ELR (cell line): ENCODE results near the gene NAA40.

Source experiments
- DNase-seq: peaks from one replicate; pipeline ENCODE4 v3.0.0-alpha.2; 2015; ENCODE audit warnings: low read depth

Gene NAA40

DNA sequence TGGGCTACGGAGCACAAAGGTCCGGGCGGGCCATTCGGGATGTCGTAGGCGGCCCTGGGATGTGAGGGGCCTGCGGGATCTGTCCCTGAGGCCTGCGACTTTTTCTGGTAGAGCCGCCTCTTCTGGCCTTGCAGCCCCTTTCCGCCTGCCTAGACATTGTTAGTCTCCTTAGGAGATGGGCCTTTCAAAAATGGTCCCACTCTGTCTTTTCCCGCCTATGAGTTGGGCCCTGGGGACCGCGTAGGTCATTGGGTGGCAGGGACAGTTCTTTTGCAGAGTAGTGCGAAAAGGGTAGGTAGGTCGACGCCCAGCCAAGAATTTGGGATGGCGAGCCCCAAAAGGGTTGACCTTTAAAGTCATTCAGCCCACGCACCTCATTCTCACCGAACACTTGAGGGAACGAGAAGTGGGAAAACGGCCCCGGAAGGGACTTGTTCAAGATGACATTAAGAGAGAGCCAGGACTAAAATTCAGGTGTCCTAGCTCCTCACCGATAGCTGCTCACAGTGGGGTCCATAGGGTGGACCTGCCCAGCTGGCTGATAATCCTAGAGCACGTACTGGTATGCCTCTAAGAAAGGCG, 48.2 kb downstream of the NAA40 start:
- no peak for DNase-seq

DNA sequence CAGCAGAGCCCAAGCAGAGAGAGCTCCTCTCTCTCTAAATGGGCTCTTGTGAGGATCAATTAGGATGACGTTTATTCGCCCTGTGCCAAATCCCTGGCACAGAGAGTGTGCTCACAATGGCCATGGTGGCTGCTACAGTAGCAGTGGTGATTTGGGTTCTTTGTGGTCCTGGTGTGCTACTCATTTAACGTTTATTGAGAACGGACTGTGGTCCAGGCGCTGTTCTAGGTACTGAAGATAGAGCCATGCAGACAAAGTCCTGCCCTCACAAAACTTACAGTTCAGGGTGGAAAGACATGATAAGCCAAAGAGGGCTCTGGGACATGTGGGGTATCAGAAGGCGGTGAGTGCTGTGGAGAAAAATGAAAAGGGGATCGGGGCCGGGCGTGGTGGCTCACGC, 52.8 kb downstream of the NAA40 start:
- no peak for DNase-seq

DNA sequence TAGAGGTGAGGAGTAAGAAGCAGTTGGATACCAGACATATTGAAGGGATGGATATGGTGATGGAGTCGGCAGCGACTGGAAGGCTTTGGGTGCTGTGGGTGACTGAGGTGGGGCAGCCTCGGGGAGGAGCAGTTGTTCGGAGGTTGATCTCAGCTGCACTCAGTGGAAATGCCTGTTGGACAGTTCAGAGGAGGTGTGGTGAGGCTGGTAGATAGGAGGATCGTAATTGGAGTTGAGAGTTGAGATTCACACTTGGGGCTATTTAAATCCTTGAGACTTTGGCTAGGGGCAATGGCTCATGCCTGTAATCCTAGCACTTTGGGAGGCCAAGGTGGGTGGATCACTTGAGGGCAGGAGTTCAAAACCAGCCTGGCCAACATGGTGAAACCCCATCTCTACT, 54.3 kb downstream of the NAA40 start:
- no peak for DNase-seq

DNA sequence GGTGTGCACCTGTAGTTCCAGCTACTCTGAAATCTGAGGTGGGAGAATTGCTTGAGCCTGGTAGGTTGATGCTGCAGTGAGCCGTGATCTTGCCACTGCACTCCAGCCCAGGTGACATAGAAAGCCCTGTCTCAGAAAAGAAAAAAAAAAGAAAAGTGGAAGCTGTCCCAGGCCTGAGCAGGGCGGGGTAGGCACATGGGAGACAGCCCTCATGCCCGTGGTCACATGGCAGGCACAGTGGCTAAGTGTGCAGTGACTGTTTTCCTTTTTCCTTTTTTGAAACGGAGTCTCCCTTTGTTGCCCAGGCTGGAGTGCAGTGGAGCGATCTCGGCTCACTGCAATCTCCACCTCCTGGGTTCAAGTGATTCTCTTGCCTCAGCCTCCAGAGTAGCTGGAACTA, 55.2 kb downstream of the NAA40 start:
- no peak for DNase-seq

DNA sequence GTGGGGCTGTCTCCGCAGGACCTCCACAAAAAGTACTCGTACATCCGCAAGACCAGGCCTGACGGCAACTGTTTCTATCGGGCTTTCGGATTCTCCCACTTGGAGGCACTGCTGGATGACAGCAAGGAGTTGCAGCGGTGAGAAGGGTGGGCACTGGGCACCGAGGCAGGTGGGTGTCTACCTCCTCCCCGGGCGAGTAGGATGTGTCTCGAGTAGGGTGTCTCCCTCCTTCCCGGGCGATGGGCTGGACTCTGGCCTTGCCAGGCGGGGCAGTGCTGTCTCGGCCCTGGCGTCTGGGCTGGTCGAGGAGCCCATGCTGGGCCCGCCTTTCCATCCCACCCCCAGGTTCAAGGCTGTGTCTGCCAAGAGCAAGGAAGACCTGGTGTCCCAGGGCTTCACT, 57.7 kb downstream of the NAA40 start:
- DNase-seq: no peak

DNA sequence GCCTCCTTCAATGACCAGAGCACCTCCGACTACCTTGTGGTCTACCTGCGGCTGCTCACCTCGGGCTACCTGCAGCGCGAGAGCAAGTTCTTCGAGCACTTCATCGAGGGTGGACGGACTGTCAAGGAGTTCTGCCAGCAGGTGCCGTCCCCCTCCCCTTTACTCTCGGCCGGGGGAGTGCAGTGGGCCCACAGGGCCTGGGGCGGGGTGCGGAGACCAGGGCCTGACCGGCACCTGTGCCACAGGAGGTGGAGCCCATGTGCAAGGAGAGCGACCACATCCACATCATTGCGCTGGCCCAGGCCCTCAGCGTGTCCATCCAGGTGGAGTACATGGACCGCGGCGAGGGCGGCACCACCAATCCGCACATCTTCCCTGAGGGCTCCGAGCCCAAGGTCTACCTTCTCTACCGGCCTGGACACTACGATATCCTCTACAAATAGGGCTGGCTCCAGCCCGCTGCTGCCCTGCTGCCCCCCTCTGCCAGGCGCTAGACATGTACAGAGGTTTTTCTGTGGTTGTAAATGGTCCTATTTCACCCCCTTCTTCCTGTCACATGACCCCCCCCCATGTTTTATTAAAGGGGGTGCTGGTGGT, 58.4 kb downstream of the NAA40 start:
- no peak for DNase-seq

DNA sequence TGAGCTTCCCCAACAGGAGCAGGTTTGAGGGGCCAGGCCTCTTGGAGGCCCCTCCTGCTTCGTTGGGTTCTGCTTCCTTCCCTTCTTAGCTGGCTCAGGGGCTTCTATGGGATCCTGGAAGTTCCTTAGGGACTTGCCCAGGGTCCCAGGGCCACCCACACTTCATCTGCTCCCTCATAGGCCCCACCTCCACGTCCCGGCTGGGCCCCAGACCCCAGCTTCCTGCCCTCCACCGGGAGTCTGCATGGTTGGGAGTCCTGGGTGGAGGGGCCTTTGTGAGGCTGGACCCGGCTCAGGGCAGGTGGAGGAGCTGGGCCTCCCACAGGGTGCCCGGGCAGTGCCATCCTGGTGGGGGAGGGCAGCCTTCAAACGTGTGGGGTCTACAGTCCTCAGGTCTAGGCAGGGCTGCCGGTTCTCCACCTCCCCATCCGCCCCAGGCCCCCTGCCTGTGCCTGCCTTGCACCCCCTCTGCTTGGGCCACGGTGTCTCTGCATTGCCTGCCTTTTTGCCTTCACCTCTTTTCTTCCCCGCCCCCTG, 59.1 kb downstream of the NAA40 start:
- no peak for DNase-seq

DNA sequence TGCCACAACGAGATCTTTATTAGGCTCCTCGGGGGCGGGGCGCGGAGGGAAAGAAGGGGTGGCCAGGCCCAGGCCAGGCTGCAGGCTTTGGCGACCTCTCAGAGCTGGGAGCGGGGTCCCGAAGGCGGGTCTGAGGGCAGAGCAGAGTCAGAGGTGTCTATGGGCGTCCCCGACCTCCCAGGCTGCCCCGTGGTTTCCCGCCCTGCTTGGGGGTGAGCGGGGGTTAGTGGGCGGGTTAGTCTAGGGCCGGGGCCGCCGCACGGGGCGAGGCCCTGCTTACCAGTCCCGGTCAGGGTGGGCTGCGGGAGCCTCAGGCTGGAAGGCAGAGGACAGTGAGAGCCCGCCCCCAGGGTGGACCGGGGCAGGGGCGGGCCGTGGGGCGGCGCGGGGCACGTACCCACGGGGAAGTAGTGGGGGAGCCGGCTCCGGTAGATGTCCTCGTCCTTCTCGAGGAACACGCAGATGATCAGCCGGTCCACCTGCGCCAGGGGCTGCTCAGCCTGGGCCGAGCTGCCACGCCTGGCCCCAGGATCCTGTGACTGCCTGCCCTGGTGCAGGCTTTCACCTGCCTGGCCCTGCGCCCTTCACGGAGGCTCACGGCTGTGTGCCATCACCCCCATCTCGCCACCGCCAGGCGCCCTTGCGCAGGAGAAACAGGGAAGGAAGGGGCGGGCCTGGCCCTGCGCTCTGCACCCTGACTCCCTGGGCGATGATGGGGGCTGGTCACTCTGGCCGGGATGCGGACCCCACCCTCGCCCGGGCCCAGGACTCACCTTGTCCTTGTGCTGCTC, 60.0 kb downstream of the NAA40 start:
- no peak for DNase-seq

DNA sequence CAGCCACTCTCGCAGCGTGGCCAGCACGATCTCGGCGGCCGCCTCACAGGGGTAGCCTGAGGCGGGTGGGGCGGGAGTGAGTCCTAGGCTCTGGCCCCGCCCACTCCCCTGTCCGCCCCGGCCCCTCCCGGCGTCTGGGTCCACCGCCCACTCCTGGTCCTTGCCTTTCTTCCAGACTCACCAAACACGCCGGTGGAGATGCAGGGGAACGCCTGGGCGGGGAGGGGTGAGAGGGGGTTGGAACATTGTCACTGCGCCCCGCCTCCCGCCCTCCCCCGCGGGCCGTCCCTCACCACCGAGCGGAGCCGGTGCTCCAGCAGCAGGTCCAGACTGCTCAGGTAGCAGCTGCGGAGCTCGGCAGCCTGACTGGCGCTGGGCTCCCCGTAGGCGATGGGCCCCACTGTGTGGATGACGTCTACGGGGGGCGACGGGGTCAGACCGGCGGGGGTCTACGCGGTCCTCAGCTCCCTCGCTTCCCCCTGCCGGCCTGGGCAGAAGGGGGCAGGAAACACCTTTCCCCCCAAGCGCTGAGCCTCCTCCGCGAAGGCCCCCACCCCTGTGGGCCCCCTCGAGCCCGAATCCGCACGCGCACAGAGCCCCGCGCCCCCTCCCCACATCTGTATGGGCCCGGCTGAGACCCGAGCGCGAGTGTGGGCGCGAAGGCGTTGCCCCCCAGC, 60.7 kb downstream of the NAA40 start:
- DNase-seq: peak; percentile 54

DNA sequence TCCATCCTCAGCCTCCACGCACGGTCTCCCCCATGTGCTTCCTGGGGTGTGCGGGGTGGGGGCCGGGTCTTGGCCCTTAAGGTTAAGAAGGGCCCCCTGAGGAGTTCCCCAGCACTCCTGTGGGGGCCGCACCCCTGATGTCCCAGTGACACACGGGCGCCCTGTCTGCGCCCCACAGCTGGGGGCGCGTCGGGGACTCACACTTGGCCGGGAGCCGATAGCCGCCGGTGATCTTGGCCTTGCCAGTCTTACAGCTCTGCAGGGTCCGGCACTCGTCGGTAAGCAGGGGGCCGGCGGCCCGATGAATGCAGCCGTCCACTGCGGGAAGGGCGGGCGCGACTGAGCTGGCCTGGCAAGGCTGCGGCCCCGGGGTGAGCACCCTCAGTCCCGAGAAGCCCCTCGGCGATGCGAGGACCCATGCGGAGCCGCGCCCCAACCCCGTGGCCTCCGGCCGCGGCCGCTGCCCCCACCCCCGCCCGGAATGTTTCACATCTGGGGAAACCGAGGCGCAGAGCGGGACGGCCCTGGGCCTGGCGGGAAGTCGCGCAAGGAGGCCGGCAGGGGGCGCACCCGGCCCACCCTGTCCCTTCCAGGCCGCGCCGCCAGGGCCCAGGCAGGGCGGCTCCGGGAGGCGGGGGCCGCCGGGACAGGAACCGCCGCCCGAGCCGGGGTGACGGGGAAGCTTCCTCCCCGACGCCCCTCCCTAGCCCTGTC, 61.4 kb downstream of the NAA40 start:
- DNase-seq: peak; percentile 73

DNA sequence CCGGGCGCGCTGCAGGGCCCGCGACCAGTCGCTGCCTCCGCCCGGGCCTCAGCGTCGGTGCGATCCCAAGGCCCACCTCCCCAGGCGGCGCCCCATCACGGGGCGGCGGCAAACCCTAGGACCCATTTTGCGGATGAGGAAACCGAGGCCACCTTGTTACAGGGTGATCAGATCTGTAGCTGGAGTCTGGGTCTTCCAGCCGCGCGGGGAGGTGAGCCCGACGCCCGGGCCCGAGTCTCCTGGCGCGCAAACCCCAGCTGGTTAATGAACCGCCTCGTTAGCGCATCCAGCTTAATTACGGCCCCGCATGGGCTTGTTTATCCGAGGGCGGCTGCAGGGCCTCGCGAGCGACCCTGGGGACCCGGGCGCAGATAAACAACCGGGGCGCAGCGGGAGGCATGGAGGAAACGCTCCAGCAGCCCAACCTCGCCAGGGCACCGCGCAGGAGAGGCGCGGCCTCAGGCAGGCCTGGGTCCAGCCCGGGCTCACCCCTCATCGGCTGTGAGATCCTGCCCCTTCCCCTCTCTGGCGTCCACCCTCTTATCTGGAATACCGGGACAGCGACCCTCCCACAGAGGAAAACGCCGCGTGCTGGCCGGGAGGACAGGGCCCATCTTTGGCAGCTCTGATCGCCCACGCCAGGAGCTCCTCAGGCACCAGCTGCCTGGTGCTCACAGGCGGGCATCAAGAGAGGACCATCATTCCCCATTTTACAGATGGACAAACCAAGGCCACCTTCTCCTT, 62.1 kb downstream of the NAA40 start:
- DNase-seq: no peak

DNA sequence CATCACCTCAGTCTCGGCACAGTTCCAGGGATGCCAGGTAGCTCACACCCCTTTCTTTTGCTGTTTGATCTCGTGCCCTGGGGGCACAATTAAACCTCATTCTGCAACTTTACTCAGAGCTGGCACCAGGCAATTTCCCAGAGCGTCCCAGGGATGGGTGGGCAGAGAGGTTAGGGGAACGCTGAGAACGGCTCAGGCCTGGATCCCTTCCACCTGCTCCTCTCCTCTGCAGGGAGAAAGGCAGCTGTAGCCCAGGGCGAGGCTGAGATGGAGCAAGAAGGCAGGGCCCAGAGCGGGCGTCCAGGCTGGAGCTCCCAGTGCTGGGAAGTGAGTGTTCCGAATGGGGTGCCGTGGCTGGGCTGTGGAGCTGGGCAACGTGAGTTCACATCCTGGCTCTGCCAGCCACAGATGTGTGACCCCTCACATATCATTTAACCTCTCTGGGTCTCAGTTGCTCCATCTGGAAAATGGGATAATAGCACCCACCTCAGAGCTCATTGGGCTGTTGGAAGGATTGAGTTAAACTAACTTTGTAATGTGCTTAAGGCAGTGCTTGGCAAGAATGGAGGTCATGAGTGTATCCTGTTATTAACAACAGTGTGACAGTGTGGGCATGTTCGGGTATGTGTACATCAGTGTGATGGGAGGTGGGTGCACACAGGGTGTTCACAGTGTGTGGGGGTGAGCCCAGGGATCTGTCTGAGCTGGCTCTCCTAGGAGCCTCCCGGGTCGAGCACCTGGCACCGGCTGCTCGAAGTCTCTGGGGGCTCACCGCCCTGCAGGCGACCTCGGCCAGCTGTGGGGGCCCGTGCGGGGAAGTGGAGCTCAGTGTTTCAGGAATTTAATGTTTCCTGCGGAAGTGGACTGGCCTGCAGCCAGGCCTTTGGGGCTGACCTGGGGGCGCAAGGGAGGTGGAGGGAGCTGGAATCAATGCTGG, 63.0 kb downstream of the NAA40 start:
- peak; percentile 30 for DNase-seq

DNA sequence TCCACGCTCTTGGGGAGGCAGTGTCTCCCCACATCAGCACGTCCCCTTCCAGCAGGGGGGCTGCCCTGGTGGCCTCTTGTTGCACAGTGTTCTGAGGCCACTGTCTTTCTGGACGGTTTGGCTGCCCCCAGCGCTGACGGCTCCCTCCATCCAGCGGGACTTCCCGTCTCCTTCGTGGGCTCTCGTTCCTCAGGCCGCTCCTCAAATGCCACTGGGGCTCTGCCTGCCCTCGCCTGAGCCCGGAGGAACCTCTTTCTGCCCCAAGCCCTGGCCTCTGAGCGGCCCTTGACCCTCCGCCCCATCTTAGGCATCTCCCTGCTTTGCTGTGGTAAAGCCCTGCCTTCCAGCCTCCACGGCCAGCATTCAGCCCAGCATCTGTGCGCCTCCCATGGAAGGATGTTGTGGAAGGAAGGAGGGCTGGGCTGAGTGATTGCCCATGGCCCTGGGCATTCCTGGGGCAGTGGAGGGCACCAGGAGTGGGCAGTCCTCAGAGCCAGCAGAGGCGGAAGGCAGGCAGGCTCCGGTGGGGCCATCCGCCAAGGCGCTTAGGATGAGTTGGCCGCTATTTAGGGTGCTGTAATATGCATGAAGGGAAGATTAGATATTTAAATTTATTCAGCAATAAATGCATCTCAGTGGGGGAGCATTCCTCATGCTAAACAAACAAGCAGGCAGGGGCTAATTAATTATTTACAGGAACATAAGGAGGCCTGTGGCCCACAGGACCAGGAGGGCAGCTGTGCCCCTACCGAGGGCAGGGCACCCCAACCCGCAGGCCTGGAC, 65.2 kb downstream of the NAA40 start:
- no peak for DNase-seq

DNA sequence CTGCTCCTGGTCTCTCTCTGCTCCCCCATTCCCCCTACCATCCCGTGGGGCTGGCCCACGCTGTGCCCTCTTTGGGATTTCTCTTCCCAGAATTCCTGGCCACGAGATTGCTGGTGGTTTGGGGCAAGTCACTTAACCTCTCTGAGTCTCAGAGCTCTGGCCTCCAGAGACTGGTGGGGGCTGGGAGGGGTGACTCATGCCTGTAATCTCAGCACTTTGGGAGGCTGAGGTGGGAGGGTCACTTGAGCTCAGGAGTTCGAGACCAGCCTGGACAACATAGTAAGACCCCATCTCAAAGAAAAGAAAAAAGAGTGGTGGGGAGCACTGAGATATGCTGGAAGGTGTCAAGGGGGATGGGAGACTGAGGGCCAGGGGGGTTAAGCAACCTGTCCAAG, 65.8 kb downstream of the NAA40 start:
- no peak for DNase-seq

DNA sequence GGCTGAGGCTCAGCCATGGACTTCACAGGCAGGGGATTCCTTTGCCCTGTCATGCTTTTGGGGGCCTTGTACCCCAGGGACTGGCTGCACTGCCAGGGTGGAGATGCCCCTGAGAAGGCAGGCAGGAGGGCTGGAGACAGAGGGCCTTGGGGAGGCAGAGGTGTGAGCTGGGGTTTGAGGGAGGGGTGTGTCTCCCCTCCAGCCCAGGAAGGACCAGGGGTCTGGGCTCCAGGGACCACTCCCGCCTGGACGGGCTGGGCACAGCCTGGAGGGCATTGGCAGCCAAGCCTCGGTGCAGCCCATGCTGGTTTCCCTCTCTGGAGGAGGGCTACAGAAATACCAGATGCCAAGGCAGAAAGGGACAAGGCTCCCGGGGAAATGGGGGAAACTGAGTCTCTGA, 66.9 kb downstream of the NAA40 start:
- DNase-seq: no peak

DNA sequence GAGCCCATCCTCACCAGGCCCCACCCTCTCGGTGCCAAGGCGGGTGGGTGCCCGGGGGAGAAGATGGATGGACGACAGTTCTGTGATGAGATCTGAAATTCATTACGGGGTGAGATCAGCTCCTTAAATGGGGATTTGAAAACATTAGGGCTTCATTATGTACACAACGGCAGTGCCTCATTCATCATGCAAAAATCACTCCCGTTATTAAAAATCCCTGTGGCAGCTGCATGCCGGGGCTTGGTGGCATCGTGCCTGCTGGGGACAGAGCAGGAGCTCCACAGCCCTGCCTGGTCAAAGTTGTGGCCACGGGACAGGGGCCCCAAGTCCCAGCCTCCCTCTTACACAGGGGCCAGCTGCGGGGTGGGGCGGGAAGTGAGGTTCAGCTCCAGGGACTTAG, 67.6 kb downstream of the NAA40 start:
- no peak for DNase-seq
